CD4-positive, alpha-beta T cell treated with Interleukin-15 for 4 hours (primary cell): ENCODE measurements around the gene ZNF689.
"Not testable (repeated sequence)": the region's sequence is repeated elsewhere in the genome, so short reads cannot be mapped to it uniquely, and the experiment has no call there.

Source experiments
- DNase-seq: peaks from one replicate; pipeline ENCODE4 v3.0.0-alpha.2; 2020; ENCODE audit warnings: low spot score

The ZNF689 gene

GRCh38 chr16:30636599-30636998, 26.4 kb upstream of the ZNF689 start:
- no peak for DNase-seq

DNA sequence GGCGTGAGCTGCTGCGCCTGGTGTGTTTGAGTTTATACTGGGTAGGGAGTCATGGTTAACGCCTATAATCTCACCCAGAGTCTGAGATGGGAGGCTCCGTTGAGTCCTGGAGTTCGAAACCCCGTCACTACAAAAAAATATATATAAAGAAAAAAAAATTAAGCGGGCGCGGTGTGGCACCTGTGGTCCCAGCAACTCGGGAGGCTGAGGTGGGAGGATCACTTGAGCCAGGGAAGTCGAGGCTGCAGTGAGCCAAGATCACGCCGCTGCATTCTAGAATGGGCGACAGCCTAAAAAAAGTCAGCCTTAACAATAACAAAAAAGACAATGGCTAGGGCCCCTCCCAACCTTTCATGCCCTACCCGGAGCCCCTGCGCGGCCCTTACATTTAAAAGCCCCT, 23.3 kb upstream of the ZNF689 start:
- no peak for DNase-seq

DNA sequence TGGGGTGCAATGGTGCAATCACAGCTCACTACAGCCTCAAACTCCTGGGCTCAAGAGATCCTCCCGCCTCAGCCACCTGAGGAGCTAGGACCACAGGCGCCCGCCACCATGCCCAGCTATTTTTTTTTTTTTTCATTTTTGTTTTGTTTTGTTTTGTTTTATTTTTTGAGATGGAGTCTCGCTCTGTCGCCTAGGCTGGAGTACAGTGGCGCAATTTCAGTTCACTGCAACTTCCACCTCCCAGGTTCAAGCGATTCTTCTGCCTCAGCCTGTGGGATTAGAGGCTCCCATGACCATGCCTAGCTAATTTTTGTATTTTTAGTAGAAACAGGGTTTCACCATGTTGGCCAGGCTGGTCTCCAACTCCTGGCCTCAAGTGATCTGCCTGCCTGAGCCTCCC, 22.3 kb upstream of the ZNF689 start:
- not testable (repeated sequence) for DNase-seq

GRCh38 chr16:30628628-30629540, 18.7 kb upstream of the ZNF689 start:
- peak; percentile 86 for DNase-seq

DNA sequence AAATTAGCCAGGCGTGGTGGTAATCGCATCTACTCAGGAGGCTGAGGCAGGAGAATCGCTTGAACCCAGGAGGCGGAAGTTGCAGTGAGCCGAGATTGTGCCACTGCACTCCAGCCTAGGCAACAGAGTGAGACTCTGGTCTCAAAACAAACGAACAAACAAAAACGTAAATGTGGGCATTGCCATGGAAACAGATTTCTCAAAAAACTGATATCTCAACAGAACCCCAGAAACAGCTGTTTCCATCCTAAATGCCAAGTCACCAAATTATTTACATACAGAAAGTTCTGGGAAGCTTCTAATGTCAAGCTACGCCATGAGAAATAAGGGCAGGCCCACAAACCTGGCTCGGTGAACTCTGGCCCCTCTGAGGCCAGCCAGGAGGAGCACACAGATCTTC, 16.0 kb upstream of the ZNF689 start:
- no peak for DNase-seq

- no peak for DNase-seq
These were observed 13.5 kb upstream of the ZNF689 start for GRCh38 chr16:30623536-30624283.

DNA sequence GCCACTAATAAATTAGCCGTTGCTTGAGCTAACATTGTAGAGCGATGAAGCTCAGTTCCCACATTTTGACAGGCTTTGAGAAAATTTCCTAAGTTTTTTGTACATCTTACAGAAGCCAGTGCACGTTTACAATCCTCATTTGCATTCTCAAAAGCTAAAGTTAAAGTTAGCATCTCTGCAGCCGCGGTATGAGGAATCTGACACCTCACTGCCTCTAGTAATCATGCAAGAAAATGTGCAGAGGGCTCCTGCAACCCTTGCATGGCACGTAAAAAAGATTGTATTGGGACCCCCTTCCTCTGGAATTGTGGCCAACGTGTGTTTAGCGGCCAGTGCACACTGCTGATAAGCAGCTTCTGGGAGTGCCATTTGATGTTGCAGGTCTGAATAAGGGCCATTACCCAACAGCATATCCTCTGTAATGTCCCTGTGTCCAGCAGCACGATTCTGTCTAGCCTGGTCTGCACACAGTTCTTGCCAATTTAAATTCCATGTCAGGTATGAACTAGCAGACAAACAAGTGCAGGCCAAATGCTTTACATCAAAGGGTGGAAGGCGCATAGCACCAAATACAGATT, 12.4 kb upstream of the ZNF689 start:
- DNase-seq: no peak

- DNase-seq: no peak
These were observed 11.6 kb upstream of the ZNF689 start for GRCh38 chr16:30621765-30622164.

DNA sequence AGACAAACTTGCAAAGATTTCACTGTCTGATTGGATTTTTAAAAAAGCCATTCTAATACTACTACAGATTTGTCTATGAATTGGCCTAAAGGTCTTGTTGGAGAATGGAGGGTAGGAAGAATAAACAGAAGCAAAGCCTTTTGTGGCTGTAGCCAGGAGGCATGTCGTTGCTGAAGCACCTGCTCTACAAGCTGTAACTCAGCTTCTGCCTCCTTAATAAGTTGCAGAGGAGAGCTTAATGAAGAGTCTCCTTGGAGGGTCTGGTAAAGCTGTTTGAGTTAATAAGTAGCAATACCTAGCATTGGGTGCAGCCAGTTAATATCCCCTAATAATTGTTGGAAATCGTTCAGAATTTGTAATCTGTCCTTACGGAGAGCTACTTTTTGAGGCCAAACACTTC, 10.0 kb upstream of the ZNF689 start:
- DNase-seq: no peak

DNA sequence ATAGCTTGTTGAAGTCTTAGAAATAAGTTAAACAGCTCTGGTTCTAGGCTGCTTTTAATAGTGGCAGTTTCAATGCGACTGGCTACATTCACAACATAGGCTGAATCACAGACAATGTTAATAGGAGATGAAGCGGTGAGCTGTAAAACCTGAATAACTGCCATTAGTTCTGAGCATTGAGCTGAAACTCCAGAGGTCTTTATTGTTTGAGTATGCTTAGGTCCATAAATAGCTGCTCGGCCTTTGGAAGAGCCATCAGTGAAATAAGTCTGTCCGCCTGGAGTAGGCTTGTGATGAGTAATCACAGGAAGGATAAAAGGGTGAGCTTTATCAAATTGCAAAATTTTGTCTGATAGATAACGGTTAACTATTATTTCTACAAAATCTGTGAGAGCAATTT, 9.4 kb upstream of the ZNF689 start:
- no peak for DNase-seq

- no peak for DNase-seq
These were observed 9.0 kb upstream of the ZNF689 start for GRCh38 chr16:30619202-30619601.

DNA sequence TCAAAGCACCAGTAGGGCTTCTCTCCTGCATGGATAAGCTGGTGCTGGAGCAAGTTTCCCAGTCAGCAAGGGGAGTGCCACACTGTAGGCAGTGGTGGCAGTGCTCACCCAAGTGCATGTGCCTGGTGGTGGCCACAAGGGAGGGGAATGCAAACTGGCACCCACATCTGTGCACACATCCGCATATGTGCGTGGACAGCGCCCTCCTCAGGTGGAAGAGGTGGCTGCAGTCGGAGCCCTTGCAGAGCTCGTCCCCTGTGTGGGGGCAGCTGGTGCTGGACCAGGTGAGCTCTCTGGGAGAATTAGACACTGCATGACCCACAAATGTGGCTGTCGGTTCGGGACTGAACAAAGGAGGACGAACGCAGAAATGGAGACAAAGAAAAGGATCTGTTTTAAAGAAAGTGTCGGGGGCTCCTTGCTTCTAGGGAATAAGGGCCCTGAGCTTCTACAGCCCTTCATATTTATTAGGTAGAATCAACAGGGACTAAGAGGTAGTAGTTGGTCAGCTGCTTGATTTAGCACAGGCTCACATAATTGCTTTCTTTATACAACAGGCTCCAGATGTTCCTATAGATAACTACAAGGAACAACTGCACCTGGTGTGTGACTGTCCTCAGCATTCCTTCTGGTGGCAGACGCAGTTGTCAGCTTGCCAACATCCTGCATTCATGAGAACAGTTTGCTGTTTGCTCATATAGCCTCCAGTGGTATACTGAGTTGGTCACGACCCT, 5.3 kb upstream of the ZNF689 start:
- DNase-seq: peak; percentile 60

GRCh38 chr16:30609002-30609925, 925 bp downstream of the ZNF689 start:
- peak; percentile 29 for DNase-seq

DNA sequence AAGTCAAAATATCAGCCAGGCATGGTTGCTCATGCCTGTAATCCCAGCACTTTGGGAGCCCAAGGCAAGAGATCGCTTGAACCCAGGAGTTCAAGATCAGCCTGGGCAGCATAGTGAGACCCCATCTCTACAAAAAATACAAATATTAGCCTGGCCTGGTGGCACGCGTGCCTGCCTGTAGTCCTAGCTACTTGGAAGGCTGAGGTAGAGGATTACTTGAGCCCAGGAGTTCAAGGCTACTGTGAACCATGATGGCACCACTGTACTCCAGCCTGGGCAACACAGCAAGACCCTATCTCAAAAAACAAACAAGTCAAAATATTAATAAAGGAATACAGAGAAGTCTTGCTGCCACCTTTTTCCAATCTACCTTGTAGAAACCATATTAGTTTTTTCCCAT, 4.2 kb downstream of the ZNF689 start:
- no peak for DNase-seq

DNA sequence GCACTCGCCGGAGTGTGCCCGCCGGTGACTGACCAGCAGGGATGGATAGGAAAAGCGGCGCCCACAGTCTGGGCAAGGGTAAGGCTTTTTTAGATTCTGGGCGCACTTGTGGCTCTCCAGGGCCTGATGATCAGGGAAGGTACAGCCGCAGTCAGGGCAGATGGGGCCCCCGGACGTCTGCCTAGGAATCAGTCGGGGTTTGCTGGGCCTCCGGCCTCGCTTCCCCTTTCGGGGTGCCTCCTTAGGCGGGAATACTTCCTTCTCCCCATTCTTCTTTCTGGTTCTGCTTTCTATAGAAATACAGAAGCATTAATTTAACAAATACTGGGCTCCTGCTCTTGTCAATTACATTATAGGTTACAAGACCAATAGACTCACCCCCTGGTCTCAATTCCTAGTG, 5.0 kb downstream of the ZNF689 start:
- no peak for DNase-seq

- no peak for DNase-seq
These were observed 5.8 kb downstream of the ZNF689 start for GRCh38 chr16:30604316-30604947.

- DNase-seq: no peak
These were observed 6.3 kb downstream of the ZNF689 start for GRCh38 chr16:30603945-30604315.

GRCh38 chr16:30602616-30603277, 7.4 kb downstream of the ZNF689 start:
- no peak for DNase-seq

- no peak for DNase-seq
These were observed 8.2 kb downstream of the ZNF689 start for GRCh38 chr16:30601966-30602365.

GRCh38 chr16:30600929-30601328, 9.3 kb downstream of the ZNF689 start:
- no peak for DNase-seq
